GM12878 (cell line): ENCODE results near the gene HTR1D.

ENCODE experiments used
- CTCF ChIP-seq, 3 experiments: IDR thresholded peaks in 2 of 3; conservative IDR thresholded peaks in 1 of 3; 2 replicates each; pipeline ENCODE4 v1.5.1; 2011; ENCODE audit warnings: low read depth in 3 of 3, low read length in 3 of 3, mild to moderate bottlenecking in 3 of 3, control low read depth in 2 of 3, moderate library complexity in 2 of 3, inconsistent platforms in 1 of 3, mixed read lengths in 1 of 3; ENCODE audit not compliant: control insufficient read depth in 2 of 3, insufficient read depth in 1 of 3; ENCODE audit errors: extremely low read depth in 1 of 3
- E2F4 ChIP-seq: IDR thresholded peaks from 2 replicates; pipeline ENCODE4 v1.6.1; 2012; ENCODE audit warnings: low read depth, low read length, improper control_type of control experiment
- EP300 ChIP-seq, 2 experiments: fragments of 150-350 bp in 1 of 2; IDR thresholded peaks; 2 replicates each; pipeline ENCODE4 v1.6.1; 2011 to 2012; ENCODE audit warnings: low read depth in 2 of 2, low read length in 2 of 2, borderline replicate concordance in 1 of 2, improper control_type of control experiment in 1 of 2, inconsistent platforms in 1 of 2; ENCODE audit not compliant: control insufficient read depth in 1 of 2
- MYC ChIP-seq: IDR thresholded peaks from 2 replicates; pipeline ENCODE4 v1.6.1; 2011; ENCODE audit warnings: mild to moderate bottlenecking, low read length, moderate library complexity, inconsistent platforms; ENCODE audit not compliant: insufficient read depth, insufficient replicate concordance, insufficient read length, severe bottlenecking
- POLR2A ChIP-seq: IDR thresholded peaks from 2 replicates; pipeline ENCODE4 v1.6.1; 2011; ENCODE audit warnings: low read depth, mild to moderate bottlenecking, low read length
- POLR2AphosphoS5 ChIP-seq: IDR thresholded peaks from 2 replicates; pipeline ENCODE4 v1.6.1; 2011; ENCODE audit warnings: mild to moderate bottlenecking, low read length, inconsistent platforms
- SP1 ChIP-seq: IDR thresholded peaks from one replicate; pipeline ENCODE4 v1.6.1; 2011; ENCODE audit warnings: low read depth, low read length
- TF ChIP-seq, protein P1 (sequence below): fragments of 450-650 bp; formaldehyde crosslinking; IDR thresholded peaks from 2 replicates; pipeline ENCODE4 v1.4.0; 2022; ENCODE audit warnings: mild to moderate bottlenecking, moderate library complexity

DNA sequence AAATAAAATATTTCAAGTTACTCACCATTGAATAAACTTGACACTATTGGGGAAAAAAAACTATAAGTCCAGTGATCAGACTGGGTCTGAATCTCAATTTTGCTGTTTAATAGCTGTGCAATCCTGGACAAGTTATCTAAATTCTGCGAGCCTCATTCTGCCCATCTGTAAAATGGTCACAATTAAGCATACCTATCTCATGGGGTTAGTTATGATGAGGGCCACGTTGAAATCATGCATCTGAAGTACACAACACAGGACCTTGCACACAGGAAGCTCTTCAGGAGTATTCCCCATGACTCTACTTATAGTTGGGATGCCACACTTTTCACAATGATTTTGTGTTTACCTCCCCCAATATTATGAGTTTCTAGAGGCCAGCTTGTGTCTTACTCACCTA is 3.8 kb upstream of the HTR1D start:
- no peak for TF ChIP-seq E2F4
- TF ChIP-seq POLR2A: no peak
- no peak for TF ChIP-seq POLR2AphosphoS5
- no peak for TF ChIP-seq MYC
- TF ChIP-seq, protein P1, sequence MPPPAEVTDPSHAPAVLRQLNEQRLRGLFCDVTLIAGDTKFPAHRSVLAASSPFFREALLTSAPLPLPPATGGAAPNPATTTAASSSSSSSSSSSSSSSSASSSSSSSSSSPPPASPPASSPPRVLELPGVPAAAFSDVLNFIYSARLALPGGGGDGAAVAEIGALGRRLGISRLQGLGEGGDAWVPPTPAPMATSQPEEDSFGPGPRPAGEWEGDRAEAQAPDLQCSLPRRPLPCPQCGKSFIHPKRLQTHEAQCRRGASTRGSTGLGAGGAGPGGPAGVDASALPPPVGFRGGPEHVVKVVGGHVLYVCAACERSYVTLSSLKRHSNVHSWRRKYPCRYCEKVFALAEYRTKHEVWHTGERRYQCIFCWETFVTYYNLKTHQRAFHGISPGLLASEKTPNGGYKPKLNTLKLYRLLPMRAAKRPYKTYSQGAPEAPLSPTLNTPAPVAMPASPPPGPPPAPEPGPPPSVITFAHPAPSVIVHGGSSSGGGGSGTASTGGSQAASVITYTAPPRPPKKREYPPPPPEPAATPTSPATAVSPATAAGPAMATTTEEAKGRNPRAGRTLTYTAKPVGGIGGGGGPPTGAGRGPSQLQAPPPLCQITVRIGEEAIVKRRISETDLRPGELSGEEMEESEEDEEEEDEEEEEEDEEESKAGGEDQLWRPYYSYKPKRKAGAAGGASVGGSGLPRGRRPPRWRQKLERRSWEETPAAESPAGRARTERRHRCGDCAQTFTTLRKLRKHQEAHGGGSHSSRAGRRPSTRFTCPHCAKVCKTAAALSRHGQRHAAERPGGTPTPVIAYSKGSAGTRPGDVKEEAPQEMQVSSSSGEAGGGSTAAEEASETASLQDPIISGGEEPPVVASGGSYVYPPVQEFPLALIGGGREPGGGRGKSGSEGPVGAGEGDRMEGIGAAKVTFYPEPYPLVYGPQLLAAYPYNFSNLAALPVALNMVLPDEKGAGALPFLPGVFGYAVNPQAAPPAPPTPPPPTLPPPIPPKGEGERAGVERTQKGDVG (CRISPR knock-in tag): no peak
- no peak for TF ChIP-seq EP300 (IDR thresholded peaks at IDR 0.05; ENCODE audit: borderline replicate concordance in 1 of 2, control insufficient read depth in 1 of 2, low read depth in 2 of 2, low read length in 2 of 2)
- no peak for TF ChIP-seq SP1
- no peak for TF ChIP-seq CTCF (IDR thresholded peaks at IDR 0.05 in 2 of 3, conservative IDR thresholded peaks at IDR 0.05 in 1 of 3; ENCODE audit: control insufficient read depth in 2 of 3, extremely low read depth in 1 of 3, insufficient read depth in 1 of 3, low read depth in 3 of 3, low read length in 3 of 3)
